Measurements from ENCODE around the gene SMPD4. TPM values are rescaled to one million over a fixed set of nuclear protein-coding genes. Genes with fewer than 3 reads are reported as not detected.
"Not testable (repeated sequence)": the region's sequence is repeated elsewhere in the genome, so short reads cannot be mapped to it uniquely, and the experiment has no call there.

The SMPD4 gene
- total RNA-seq, 2 donors from 2014 or later = 81.6 to 93.9 TPM

GRCh38 chr2:130158631-130159030 lies 22.8 kb downstream of the SMPD4 start:
- Mint-ChIP-seq H3K4me3 (no peak overlapping the region), H3K4me1 (peaks cover 2% of the 10 kb centered on the region), H3K27ac (no peak overlapping the region), H3K36me3 (ENCODE audit: low read depth) (peaks cover 25% of the 10 kb centered on the region), H3K9me3 (no peaks in the 10 kb centered on the region), H3K27me3 (ENCODE audit: insufficient read depth) (no peaks in the 10 kb centered on the region)
- Histone ChIP-seq H3K36me3 (ENCODE audit: control insufficient read depth, insufficient read depth, low read length) (peaks cover 7% of the 10 kb centered on the region), H3K27me3 (ENCODE audit: control insufficient read depth, insufficient read depth, low read length, poor library complexity, severe bottlenecking) (no peaks in the 10 kb centered on the region), H3K27ac (ENCODE audit: low read depth, low read length) (no peak overlapping the region), H3K9me3 (ENCODE audit: control insufficient read depth, low read length) (no peaks in the 10 kb centered on the region), H3K4me1 (ENCODE audit: control insufficient read depth, insufficient read depth, low read length) (no peaks in the 10 kb centered on the region), H3K4me3 (ENCODE audit: low read length) (no peak overlapping the region), H3K9ac (ENCODE audit: extremely low read depth, low read length, poor library complexity, severe bottlenecking) (no peak overlapping the region)
- TF ChIP-seq CTCF (conservative IDR thresholded peaks at IDR 0.05) = no peak
- 95 to 100% methylated on average over 3 to 9 of the region's 9 CpGs for WGBS, 2 experiments (ENCODE audit: insufficient coverage in 1 of 2, insufficient read length in 1 of 2)
- DNase-seq = no peak

- H3K27ac ChIP-seq (ENCODE audit: low read depth, low read length); H3K27me3 Mint-ChIP-seq (ENCODE audit: insufficient read depth); H3K27ac Mint-ChIP-seq; DNase-seq; H3K9me3 ChIP-seq (ENCODE audit: control insufficient read depth, low read length); H3K4me1 ChIP-seq (ENCODE audit: control insufficient read depth, insufficient read depth, low read length); H3K9ac ChIP-seq (ENCODE audit: extremely low read depth, low read length, poor library complexity, severe bottlenecking); H3K4me1 Mint-ChIP-seq; H3K27me3 ChIP-seq (ENCODE audit: control insufficient read depth, insufficient read depth, low read length, poor library complexity, severe bottlenecking); H3K4me3 ChIP-seq (ENCODE audit: low read length); H3K4me3 Mint-ChIP-seq; H3K9me3 Mint-ChIP-seq; H3K36me3 ChIP-seq (ENCODE audit: control insufficient read depth, insufficient read depth, low read length): not testable (repeated sequence)
- WGBS, 2 experiments (ENCODE audit: insufficient coverage in 1 of 2, insufficient read length in 1 of 2) = 88 to 94% methylated on average over 6 to 13 of the region's 13 CpGs
- H3K36me3 Mint-ChIP-seq (ENCODE audit: low read depth) = peaks cover 27% of the 10 kb centered on the region
These were observed 23.4 kb downstream of the SMPD4 start for GRCh38 chr2:130157825-130158514.

GRCh38 chr2:130157354-130157753 lies 24.0 kb downstream of the SMPD4 start:
- H3K9ac ChIP-seq (ENCODE audit: extremely low read depth, low read length, poor library complexity, severe bottlenecking); H3K4me1 Mint-ChIP-seq; H3K9me3 Mint-ChIP-seq; H3K27me3 Mint-ChIP-seq (ENCODE audit: insufficient read depth); H3K9me3 ChIP-seq (ENCODE audit: control insufficient read depth, low read length); DNase-seq; H3K4me3 Mint-ChIP-seq; H3K27me3 ChIP-seq (ENCODE audit: control insufficient read depth, insufficient read depth, low read length, poor library complexity, severe bottlenecking); H3K4me1 ChIP-seq (ENCODE audit: control insufficient read depth, insufficient read depth, low read length); H3K4me3 ChIP-seq (ENCODE audit: low read length); H3K27ac ChIP-seq (ENCODE audit: low read depth, low read length); H3K27ac Mint-ChIP-seq: not testable (repeated sequence)
- H3K36me3 ChIP-seq (ENCODE audit: control insufficient read depth, insufficient read depth, low read length) = peaks cover 10% of the 10 kb centered on the region
- H3K36me3 Mint-ChIP-seq (ENCODE audit: low read depth) = peaks cover 25% of the 10 kb centered on the region
- WGBS, 2 experiments (ENCODE audit: insufficient coverage in 1 of 2, insufficient read length in 1 of 2) = 95% methylated on average over 11 of the region's 12 CpGs; no CpG with 5 or more reads in 1 of the 2 experiments

GRCh38 chr2:130156624-130157004 lies 24.8 kb downstream of the SMPD4 start:
- Histone ChIP-seq H3K27ac (ENCODE audit: low read depth, low read length) (no peak overlapping the region), H3K9ac (ENCODE audit: extremely low read depth, low read length, poor library complexity, severe bottlenecking) (no peak overlapping the region), H3K36me3 (ENCODE audit: control insufficient read depth, insufficient read depth, low read length) (peaks cover 10% of the 10 kb centered on the region), H3K9me3 (ENCODE audit: control insufficient read depth, low read length) (no peaks in the 10 kb centered on the region), H3K27me3 (ENCODE audit: control insufficient read depth, insufficient read depth, low read length, poor library complexity, severe bottlenecking) (no peaks in the 10 kb centered on the region), H3K4me3 (ENCODE audit: low read length) (no peak overlapping the region), H3K4me1 (ENCODE audit: control insufficient read depth, insufficient read depth, low read length) (no peaks in the 10 kb centered on the region)
- H3K36me3 Mint-ChIP-seq (ENCODE audit: low read depth) = peaks cover 26% of the 10 kb centered on the region
- H3K4me3 Mint-ChIP-seq = no peak overlapping the region
- H3K4me1 Mint-ChIP-seq = peaks cover 2% of the 10 kb centered on the region
- H3K9me3 Mint-ChIP-seq = no peaks in the 10 kb centered on the region
- peak overlapping the region; percentile 74 for H3K27ac Mint-ChIP-seq
- no peak for TF ChIP-seq CTCF (conservative IDR thresholded peaks at IDR 0.05)
- 91 to 100% methylated on average over 2 to 9 of the region's 9 CpGs for WGBS, 2 experiments (ENCODE audit: insufficient coverage in 1 of 2, insufficient read length in 1 of 2)
- H3K27me3 Mint-ChIP-seq (ENCODE audit: insufficient read depth) = no peaks in the 10 kb centered on the region
- no peak for DNase-seq
